ENCODE results near the gene UBE2K.
"Not testable (repeated sequence)": the region's sequence is repeated elsewhere in the genome, so short reads cannot be mapped to it uniquely, and the experiment has no call there.

Gene UBE2K, protein sequence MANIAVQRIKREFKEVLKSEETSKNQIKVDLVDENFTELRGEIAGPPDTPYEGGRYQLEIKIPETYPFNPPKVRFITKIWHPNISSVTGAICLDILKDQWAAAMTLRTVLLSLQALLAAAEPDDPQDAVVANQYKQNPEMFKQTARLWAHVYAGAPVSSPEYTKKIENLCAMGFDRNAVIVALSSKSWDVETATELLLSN

DNA sequence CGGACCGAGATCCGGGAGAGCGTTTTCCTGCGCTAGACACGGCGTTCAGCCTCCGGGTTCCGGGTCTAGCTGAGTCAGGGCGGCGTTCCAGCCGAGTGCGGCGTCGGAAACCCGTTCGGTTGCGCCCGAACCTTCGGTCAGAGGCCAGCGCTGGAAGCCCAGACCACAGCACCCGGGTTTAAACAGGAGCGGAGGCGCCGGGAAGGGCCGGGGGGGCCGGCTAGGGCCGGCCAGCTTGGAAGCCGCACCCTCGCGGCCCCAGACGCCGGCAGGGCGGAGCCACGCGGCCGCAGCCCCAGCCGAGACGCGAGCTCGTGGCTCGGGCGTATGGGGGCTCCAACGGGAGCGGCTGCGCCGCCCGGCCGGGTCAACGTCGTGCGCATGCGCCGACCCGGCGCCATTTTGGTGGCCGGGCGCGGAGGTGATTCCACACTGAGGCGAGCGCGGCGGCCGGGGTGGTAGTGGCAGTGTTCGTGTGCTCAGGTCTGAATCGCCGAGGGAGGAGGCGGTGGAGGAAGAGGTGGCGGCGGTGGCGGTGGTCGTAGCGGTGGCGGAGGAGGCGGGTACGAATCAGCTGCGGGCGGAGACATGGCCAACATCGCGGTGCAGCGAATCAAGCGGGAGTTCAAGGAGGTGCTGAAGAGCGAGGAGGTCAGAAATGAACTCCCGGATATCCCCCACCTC, at the start of gene UBE2K:
UBE2K (plus strand) TSS at position 397 of the 684 bp plus-strand sequence; CDS start at position 589, 192 bp downstream.
- peak; percentile 70 to 87 (median 78) for DNase-seq

DNA sequence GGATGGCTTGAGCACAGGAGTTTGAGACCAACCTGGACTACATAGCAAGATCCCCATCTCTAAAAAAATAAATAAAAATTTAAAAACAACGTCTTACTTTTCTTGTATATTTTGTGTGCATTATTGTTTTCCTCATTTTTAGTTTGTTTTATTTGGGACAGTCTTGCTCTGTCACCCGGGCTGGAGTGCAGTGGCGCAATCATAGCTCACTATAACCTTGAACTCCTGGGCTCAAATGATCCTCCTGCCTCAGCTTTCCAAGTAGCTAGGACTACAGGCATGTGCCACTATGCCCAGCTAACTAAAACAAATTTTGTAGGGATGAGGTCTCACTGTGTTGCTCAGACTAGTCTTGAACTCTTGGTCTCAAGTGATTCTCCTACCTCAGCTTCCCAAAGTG, 49.7 kb upstream of the UBE2K start:
- no peak for DNase-seq

DNA sequence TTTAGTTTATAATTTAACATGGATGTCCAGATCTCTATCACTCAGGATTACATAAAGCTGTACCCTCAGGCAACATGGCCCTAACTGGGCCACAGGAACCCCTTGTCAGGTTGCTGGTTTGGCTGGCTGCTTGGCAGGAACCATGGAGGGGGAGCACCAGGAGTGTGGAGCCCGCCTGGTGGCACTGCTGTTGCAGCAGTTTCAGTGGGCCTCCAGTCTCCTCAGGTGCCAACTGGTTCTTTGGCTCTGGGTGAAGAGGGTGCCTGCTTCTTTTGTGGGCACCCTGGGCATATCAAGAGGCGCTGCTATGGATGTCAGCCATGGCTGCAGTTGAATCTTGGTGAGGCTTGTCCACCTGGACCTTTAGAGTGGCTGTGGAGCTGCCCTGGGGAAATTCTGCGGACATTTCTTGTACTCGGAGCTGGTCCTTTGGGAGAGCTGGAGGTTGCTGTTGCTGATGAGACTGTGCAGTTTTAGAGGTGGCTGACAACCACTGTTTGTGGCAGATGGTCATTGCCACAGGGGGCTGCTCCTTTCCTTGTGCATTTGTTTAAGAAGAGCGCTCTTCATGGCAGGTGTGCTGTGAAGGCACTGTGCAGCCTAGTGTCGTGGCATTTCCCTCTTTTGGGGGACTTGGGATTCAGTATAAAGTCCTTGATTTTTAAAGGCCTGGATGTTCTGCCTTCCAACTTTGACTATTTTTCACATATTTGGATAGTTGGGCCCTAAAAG, 48.9 kb upstream of the UBE2K start:
- no peak for DNase-seq

DNA sequence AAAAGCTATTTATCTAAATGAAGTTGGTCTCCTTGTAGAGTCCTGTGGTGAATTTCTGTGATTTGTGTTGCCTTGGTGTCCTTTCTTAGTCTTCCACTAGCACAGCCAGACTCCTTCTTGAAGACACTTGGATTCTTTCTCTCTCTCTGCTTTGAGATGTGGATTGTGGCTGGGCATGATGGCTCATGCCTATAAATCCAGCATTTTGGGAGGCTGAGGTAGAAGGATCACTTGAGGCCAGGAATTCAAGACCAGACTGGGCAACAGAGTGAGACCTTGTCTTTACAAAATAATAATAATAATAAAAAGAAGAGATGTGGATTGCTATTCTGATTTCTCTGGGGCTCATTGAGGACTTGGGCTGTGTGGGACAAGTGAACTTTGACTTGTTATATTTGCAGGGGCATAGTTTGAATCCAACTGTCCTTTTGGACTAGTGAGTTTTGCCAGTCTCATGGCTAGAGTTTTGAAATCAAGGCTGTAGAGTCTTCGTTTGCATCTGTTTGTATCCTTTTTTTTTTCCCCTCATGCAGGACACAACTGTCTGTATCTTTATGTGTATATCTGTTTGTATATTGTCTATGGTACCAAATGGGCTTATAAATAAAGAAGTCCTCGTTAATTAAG, 48.2 kb upstream of the UBE2K start:
- no peak for DNase-seq

DNA sequence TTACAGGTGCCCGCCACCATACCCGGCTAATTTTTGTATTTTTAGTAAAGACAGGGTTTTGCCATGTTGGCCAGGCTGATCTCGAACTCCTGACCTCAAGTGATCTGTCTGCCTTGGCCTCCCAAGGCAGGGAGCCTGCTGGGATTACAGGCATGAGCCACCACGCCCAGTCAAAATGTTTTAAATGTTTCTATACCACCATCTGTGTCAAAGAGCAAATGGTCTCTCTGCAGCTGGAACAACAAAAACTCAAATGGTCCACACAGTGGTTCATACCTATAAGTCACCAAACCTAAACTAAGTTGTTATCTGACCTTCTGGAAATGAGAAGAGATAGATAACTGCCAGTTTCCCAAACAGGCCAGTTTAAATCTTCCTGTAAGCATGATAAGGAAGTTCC, 46.4 kb upstream of the UBE2K start:
- DNase-seq = not testable (repeated sequence)

DNA sequence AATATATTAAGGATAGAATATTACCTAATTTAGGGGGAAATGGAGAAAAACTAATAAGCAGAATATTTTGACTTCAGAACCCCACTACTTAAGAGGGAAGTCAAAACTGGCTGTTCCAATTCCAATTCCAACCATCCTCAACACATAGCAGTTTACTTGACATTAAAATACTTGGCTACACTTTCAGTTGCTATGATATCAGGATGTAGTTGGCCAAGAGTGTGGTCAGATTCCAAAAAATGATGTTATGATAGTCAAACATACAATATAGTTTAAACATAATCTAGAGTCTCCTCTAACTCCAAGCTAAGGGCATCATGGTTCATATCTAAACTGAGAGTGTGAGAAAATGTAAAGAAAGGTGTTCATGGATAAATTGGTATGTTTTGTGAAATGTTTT, 42.7 kb upstream of the UBE2K start:
- DNase-seq = no peak

DNA sequence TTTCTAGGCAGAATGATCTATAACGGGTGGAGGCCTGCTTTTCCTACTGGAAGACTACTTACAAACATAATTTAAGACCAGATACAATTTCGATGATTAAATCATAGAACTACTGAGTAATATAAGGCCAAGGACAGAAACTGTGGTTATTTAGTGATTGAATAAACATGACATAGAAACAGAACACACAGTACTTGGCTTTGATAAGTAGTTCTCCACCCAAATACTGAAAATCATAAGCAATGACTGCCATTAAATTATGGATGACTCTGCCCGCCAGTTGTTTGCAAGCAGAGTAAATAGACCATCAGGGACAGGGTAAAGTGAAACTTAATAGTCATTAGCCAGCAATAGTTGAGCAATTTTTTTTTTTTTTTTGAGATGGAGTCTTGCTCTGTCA, 42.1 kb upstream of the UBE2K start:
- no peak for DNase-seq

DNA sequence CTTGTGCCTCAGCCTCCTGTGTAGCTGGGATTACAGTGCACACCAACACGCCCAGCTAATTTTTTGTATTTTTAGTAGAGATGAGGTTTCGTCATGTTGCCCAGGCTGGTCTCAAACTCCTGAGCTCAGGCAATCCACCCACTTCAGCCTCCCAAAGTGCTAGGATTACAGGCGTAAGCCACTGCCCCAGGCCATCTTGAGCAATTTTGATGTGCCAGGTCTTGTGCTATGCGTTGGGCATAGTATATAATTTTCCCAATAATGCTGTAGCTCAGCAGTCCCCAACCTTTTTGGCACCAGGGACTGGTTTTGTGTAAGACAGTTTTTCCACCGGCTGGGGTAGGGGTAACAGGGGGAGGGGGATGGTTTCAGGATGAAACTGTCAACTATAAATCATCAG, 41.3 kb upstream of the UBE2K start:
- not testable (repeated sequence) for DNase-seq

DNA sequence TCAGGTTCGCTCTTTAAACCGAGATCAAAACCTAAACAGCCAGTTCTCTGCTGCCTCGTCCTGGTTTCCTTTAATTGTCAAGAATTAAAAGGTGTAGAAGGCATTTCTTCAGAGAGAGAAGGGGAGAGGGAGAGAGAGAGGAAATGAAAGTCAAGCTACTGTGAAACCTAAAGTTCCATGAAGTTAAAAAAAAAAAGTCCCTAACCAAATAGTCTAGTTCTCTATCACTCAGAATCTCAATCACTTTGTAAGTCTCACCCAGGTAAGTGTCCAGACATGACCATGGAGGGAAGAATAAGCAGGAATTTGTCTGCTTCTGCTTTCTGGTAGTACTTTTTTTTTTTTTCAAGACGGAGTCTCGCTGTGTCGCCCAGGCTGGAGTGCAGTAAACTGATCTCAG, 40.5 kb upstream of the UBE2K start:
- DNase-seq = no peak

DNA sequence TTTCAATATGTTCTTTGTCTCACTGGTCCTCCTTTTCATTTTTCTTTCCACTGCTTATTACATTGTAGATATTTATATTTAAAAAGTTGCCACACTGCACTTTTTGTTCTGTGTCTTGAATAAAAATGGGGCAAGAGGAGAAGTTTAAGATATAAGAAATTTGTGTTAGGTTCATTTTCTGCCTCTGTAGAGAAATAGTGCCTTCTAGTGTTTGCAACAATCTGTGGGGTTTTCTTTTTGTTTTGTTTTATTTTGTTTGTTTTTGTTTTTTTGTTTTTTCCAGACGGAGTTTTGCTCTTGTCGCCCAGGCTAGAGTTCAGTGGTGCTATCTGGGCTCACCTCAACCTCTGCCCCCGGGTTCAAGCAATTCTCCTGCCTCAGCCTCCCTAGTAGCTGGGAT, 39.2 kb upstream of the UBE2K start:
- no peak for DNase-seq

DNA sequence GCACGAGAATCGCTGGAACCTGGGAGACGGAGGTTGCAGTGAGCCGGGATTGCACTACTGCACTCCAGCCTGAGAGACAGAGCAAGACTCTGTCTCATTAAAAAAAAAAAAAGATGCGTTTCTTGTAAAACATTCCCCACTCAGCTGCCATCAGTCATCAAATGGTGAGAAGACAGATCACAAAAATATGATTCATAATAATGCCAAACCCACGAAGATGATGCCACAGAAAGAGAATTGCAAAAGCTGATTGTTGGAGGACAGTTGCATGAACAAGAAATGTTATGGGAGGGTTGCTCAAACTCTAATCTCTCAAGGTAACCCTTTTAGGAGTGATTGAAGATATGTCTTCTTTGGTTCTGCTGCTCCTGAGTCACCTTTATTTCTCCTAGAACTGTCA, 37.9 kb upstream of the UBE2K start:
- no peak for DNase-seq

DNA sequence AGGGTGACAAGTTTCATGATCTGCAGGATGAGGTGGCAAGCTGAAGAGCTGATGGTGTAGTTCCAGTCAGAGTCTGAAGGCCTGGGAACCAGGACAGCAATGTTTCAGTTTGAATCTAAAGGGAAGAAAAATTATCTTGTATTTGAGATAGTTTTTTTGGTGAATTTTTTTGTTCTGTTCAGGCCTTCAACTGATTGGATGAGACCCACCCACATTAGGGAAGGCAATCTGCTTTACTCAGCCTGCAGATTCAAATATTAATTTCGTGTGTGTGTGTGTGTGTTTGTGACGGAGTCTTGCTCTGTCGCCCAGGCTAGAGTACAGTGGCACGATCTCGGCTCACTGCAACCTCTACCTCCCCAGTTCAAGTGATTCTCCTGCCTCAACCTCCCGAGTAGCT, 37.2 kb upstream of the UBE2K start:
- no peak for DNase-seq

DNA sequence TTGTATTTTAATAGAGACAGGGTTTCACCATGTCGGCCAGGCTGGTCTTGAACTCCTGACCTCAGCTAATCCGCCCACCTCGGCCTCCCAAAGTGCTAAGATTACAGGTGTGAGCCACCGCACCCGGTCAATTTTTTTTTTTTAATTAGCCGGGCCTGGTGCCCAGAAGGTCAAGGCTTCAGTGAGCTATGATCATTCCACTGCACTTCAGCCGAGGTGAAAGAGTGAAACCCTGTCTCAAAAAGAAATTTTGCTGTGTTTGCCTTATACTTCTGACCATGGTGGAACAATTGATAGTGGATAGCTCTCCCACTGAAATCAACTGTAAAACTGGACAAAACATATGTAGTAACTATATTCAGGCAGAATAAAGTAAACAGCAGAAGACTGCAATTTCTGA, 35.3 kb upstream of the UBE2K start:
- DNase-seq = no peak

DNA sequence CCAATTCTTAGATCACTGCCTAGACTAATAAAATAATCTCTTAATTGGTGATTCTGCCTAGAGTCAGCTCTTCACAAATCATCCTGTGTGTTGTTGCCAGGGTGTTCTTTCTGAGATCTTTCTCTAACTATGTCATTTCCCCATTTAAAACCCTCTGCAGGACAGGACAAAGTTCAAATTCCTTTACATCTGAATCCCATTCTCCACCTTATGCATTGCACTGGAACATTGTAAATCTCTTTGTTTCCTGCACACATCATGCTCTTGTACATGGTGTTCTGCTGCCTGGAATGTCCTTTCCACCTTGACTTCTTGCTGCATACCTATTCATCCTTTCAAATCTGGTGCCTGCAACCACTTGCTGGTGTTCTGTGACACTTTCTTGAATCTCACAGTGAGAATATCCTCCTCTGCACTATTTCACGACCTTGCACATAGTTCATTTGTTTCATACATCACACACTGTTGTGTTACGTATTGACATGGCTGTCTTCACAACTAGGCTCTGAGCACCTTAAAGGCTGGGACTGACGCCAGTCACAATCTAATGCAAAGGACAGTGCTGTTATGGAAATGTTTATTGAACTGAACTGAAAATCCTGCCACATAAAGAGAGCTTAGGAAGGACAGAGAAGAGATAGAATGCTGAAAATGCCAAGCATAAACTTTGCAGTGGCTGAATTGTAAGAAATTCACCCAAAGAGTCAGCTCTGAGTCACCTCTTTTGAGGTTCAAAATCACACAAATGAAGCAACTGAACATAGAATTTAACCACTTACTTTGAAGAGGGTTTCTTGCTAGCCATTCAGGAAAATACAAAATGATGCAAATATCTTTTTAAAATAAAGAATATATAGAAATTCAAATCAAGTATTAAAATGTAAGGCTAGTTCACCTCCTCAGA, 32.9 kb upstream of the UBE2K start:
- DNase-seq = no peak

DNA sequence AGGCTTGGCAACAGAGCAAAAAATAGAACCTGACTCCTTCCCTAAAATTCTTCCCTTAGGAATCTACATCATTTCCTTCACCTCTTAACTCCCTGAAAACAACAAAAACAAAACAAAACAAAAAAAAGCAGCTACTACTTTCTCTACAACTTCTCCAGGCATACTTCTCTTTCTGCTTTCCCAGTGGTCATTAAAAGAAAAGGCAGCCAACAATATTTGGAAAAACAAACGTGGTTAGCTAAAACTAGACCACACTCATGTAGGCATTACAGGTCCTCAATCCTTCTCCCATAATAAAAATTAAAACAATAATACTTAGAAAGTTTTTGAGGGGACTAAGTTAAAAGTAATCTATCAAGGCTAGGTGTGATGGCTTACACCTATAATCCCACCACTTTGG, 30.2 kb upstream of the UBE2K start:
- DNase-seq = no peak

DNA sequence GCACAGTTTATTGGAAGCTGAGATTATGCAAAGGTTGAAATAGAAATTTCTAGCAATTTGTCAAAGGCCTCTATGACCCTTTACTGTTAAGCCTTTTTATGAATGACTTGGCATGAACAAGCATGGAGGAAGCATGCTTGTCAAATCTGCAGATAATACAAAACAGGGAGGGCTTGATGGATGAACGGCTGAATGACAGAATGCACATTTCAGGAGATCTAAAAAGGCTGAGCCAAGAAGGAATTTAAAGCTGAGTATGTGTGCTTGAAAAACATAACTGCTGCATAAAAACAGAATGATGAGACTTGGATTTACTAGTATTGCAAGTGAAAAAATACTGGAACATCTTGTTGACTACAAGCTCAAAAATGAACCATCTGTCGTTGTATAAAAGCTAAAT, 29.0 kb upstream of the UBE2K start:
- DNase-seq = no peak

DNA sequence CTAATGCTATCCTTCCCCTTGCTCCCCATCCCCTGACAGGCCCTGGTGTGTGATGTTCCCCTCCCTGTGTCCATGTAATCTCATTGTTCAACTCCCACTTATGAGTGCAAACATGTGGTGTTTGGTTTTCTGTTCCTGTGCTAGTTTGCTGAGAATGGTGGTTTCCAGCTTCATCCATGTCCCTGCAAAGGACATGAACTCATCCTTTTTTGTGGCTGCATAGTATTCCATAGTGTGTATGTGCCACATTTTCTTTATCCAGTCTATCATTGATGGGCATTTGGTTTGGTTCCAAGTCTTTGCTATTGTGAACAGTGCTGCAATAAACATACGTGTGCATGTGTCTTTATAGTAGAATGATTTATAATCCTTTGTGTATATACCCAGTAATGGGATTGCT, 27.6 kb upstream of the UBE2K start:
- not testable (repeated sequence) for DNase-seq

DNA sequence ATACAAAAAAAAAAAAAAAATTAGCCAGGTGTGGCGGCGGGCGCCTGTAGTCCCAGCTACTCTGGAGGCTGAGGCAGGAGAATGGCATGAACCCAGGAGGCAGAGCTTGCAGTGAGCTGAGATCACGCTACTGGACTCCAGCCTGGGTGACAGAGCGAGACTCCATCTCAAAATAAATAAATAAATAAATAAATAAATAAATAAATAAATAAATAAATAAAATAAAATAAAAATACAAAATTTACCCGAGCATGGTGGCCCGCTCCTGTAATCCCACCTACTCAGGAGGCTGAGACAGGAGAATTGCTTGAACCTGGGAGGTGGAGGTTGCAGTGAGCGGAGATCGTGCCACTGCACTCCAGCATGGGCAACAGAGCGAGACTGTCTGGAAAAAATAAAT, 22.3 kb upstream of the UBE2K start:
- not testable (repeated sequence) for DNase-seq

DNA sequence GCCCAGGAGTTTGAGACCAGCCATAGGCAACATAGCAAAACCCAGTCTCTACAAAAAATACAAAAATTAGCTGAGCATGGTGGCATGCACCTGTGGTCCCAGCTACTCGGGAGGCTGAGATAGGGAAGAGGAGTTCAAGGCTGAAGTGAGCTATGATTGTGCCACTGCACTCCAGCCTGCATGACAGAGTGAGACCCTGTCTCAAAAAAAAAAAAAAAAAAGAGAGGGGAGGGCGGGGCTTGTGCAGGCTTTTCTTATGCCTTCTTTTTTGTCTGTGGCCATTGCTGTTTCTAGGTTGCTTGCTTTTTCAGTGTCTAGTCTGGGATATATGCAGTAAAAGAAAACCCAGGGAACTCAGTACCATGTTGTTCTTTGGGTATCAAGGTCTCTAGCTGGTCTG, 16.9 kb upstream of the UBE2K start:
- not testable (repeated sequence) for DNase-seq

DNA sequence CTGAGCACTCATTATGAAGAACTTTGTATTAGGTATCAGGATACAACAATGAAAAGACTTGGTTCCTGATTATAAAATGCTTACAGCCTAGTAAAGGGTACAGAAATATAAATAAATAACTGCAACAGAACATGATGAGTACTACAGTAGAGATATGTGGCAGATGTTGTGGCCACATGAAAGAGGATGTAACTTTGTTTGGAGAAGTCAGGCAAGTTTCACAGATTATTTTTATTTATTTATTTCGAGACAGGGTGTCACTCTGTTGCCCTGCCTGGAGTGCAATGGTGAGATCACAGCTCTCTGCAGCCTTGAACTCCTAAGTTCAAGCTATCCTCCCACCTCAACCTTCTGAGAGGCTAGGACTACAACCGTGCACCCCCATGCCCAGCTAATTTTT, 15.8 kb upstream of the UBE2K start:
- DNase-seq = no peak

DNA sequence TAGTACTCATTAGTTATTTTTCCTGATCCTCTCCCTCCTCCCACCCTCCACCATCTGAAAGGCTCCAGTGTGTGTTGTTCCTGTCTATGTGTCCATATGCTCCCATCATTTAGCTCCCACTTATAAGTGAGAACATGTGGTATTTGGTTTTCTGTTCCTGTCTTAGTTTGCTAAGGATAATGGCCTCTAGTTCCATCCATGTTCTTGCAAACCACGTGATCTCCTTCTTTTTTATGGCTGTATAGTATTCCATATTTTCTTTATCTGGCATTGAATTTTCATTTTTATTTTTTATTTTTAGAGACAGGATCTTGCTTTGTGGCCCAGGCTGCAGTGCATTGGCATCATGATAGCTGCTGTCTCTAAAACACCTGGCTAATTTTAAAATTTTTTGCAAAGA, 11.9 kb upstream of the UBE2K start:
- DNase-seq = no peak

DNA sequence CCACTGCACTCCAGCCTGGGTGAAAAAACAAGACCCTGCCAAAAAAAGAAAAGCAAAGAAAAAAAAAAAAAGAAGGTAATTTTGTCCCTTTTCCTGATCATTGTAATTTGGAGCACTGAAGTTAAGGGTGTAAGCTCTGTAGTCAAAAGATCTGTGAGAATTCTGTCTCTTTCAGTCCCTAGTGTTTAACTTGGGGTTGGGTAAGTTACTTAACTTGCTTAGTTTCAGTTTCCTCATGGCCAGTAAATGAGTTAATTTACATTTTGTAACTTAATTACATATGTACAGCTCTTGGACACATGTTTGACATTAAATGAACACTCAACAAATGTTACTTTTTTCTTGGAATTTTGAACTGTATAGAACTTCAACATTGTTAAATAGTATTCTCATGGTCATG, 10.9 kb upstream of the UBE2K start:
- no peak for DNase-seq

DNA sequence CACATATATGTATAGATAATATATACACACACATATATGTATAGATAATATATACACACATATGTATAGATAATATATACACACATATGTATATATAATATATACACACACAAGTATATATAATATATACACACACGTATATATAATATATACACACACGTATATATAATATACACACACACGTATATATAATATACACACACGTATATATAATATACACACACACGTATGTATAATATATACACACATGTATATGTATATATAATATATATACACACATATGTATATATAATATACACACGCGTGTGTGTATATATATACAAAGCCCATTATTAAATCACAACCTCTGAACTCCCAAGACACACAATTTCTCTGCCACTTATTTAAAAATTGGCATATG, 8.0 kb upstream of the UBE2K start:
- DNase-seq = no peak

Measured in activated naive CD4-positive, alpha-beta T cell (primary cell).